ENCODE measurements around the gene TEF. TPM values are rescaled to one million over a fixed set of nuclear protein-coding genes. Genes with fewer than 3 reads are reported as not detected.

The TEF gene
- total and polyA plus RNA-seq, 7 donors: 2.0 to 23.9 (median 11.7) TPM

GRCh38 chr22:41444360-41445128 is 62.8 kb downstream of the TEF start:
- WGBS, 3 donors: 0 to 1% (median 0%) methylated on average over 34 to 35 of the region's 35 CpGs

GRCh38 chr22:41445129-41446056 is 63.7 kb downstream of the TEF start:
- Histone ChIP-seq H3K36me3 (ENCODE audit: insufficient read depth in 1 of 2, low read depth in 1 of 2) (peaks cover 0 to 29% of the 10 kb centered on the region in 2 donors), H3K4me3 (peak overlapping the region; percentile 98), H3K27ac (peak overlapping the region; percentile 99), H3K27me3 (ENCODE audit: insufficient read depth in 3 of 3, low read length in 2 of 3) (no peaks in the 10 kb centered on the region), H3K9me3 (no peaks in the 10 kb centered on the region), H3K4me1 (peaks cover 44% of the 10 kb centered on the region)
- DNase-seq: peak in 1 of 2 donors; percentile 76
- ATAC-seq: peak in 1 of 4 donors; percentile 1
- TF ChIP-seq CTCF (IDR thresholded peaks at IDR 0.05): no peak
- 0% methylated on average over 21 to 22 of the region's 22 CpGs for WGBS, 3 donors
- intact Hi-C loops (cut with DNase I): loop anchor here in 1 of 2 donors (5.0 kb wide), 1 partner anchor 67 kb away; no protein-coding TSS in a partner anchor

More at GRCh38 chr22:41444360-41445128, 62.8 kb downstream of the TEF start:
- DNase-seq: peak; percentile 93 to 95
- peak overlapping the region; percentile 98 for H3K4me3 ChIP-seq
- no peak for TF ChIP-seq CTCF (IDR thresholded peaks at IDR 0.05)
- peaks cover 52% of the 10 kb centered on the region for H3K4me1 ChIP-seq
- intact Hi-C loops (cut with DNase I): loop anchor here (5.0 kb wide), 2 partner anchors 42 to 68 kb away; no protein-coding TSS in a partner anchor
- peak; percentile 54 to 60 (median 58) for ATAC-seq
- no peaks in the 10 kb centered on the region for H3K9me3 ChIP-seq
- H3K27me3 ChIP-seq (ENCODE audit: insufficient read depth in 3 of 3, low read length in 2 of 3): no peaks in the 10 kb centered on the region
- peak overlapping the region; percentile 99 for H3K27ac ChIP-seq
- H3K36me3 ChIP-seq (ENCODE audit: insufficient read depth in 1 of 2, low read depth in 1 of 2): peaks cover 0 to 33% of the 10 kb centered on the region in 2 donors

- H3K27ac ChIP-seq: peak overlapping the region; percentile 99
- H3K36me3 ChIP-seq (ENCODE audit: insufficient read depth in 1 of 2, low read depth in 1 of 2): peaks cover 0 to 23% of the 10 kb centered on the region in 2 donors
- no peak for ATAC-seq
- intact Hi-C loops (cut with DNase I): loop anchor here in 1 of 2 donors (5.0 kb wide), 1 partner anchor 66 kb away; no protein-coding TSS in a partner anchor
- no peaks in the 10 kb centered on the region for H3K27me3 ChIP-seq (ENCODE audit: insufficient read depth in 3 of 3, low read length in 2 of 3)
- WGBS, 3 donors: 0 to 1% (median 1%) methylated on average over 31 to 34 of the region's 34 CpGs
- TF ChIP-seq CTCF (IDR thresholded peaks at IDR 0.05): no peak
- DNase-seq: peak; percentile 34 to 65
- no peaks in the 10 kb centered on the region for H3K9me3 ChIP-seq
- peaks cover 37% of the 10 kb centered on the region for H3K4me1 ChIP-seq
- peak overlapping the region; percentile 98 for H3K4me3 ChIP-seq
Observed at GRCh38 chr22:41446057-41446501, 64.3 kb downstream of the TEF start.

GRCh38 chr22:41446639-41447434 is 65.1 kb downstream of the TEF start, which contains the start of gene TOB2:
TSS of gene TOB2 (minus strand) at chr22:41446801. CDS start at chr22:41437345, 9,456 bp downstream.
- Histone ChIP-seq H3K27me3 (ENCODE audit: insufficient read depth in 3 of 3, low read length in 2 of 3) (no peaks in the 10 kb centered on the region), H3K27ac (peak within 1 kb of the TSS; percentile 99), H3K4me3 (peak within 1 kb of the TSS; percentile 98), H3K9me3 (no peaks in the 10 kb centered on the region), H3K4me1 (peaks cover 30% of the 10 kb centered on the region), H3K36me3 (ENCODE audit: insufficient read depth in 1 of 2, low read depth in 1 of 2) (peaks cover 0 to 16% of the 10 kb centered on the region in 2 donors)
- DNase-seq (peak; percentile 96 to 97), ATAC-seq (peak; percentile 66 to 73 (median 68))
- intact Hi-C loops (cut with DNase I): loop anchor here in 1 of 2 donors (5.0 kb wide), 1 partner anchor 65 kb away; no protein-coding TSS in a partner anchor
- TF ChIP-seq CTCF (IDR thresholded peaks at IDR 0.05): no peak
- 0% methylated on average over 79 to 85 of the region's 85 CpGs for WGBS, 3 donors
